PC-9 (cell line): ENCODE measurements around the gene RIMOC1. TPM values are rescaled to one million over a fixed set of nuclear protein-coding genes. Genes with fewer than 3 reads are reported as not detected.

ENCODE experiments used
- BruUV-seq: library from RNA; stranded (reverse); fragments of 400-500 nt; replicated peaks from 2 replicates; lab custom pipeline; 2021; lab: Mats Ljungman, UMichigan
- CTCF ChIA-PET: fragments of 300-600 bp; sonication (Branson Sonifier 250); formaldehyde crosslinking; loops from one replicate; lab custom pipeline; 2022; ENCODE audit warnings: antibody characterized with exemption; lab: Charles Lee
- POLR2A ChIA-PET: fragments of 300-600 bp; sonication (Branson Sonifier 250); formaldehyde crosslinking; loops from one replicate; lab custom pipeline; 2022; ENCODE audit warnings: antibody characterized with exemption; ENCODE audit not compliant: unreplicated experiment; lab: Charles Lee
- DNase-seq, 2 experiments: peaks; one replicate each; pipeline versions ENCODE4 v3.0.0 to v3.0.0-alpha.2; 2015 to 2022; ENCODE audit warnings: mixed read lengths in 1 of 2
- H2AFZ ChIP-seq: fragments of 200-600 bp; sonication (generic); 2 replicates; pipeline ENCODE4 v1.8.1; 2017; ENCODE audit warnings: antibody characterized with exemption
- H3F3A ChIP-seq: fragments of 200-600 bp; sonication (generic); 2 replicates; pipeline ENCODE4 v1.8.1; 2017; ENCODE audit warnings: antibody characterized with exemption, mild to moderate bottlenecking, low read depth; ENCODE audit not compliant: insufficient read depth
- H3K27ac ChIP-seq: fragments of 200-600 bp; sonication (generic); 2 replicates; pipeline ENCODE4 v1.6.1; 2016; ENCODE audit warnings: mixed run types
- H3K27me3 ChIP-seq: fragments of 200-600 bp; sonication (generic); 2 replicates; pipeline ENCODE4 v1.6.1; 2016; ENCODE audit warnings: low read depth, mixed run types; ENCODE audit not compliant: insufficient read depth
- H3K36me3 ChIP-seq: fragments of 200-600 bp; sonication (generic); 2 replicates; pipeline ENCODE4 v1.6.1; 2016; ENCODE audit warnings: low read depth, mixed run types
- H3K4me1 ChIP-seq: fragments of 200-600 bp; sonication (generic); replicated peaks from 2 replicates; pipeline ENCODE4 v1.6.1; 2016; ENCODE audit warnings: mixed run types; ENCODE audit not compliant: insufficient read depth
- H3K4me2 ChIP-seq: fragments of 200-600 bp; sonication (generic); 2 replicates; pipeline ENCODE4 v1.6.1; 2017; ENCODE audit warnings: mixed run types
- H3K4me3 ChIP-seq: fragments of 200-600 bp; sonication (generic); 2 replicates; pipeline ENCODE4 v1.6.1; 2016; ENCODE audit warnings: mixed run types
- H3K79me2 ChIP-seq: fragments of 200-600 bp; sonication (generic); 2 replicates; pipeline ENCODE4 v1.6.1; 2017; ENCODE audit warnings: low read depth, mixed run types
- H3K9me2 ChIP-seq: fragments of 200-600 bp; sonication (generic); 2 replicates; pipeline ENCODE4 v1.8.1; 2017; ENCODE audit warnings: mild to moderate bottlenecking; ENCODE audit not compliant: insufficient read depth
- H3K9me3 ChIP-seq: fragments of 200-600 bp; sonication (generic); 2 replicates; pipeline ENCODE4 v1.8.1; 2016; ENCODE audit warnings: low read depth; ENCODE audit not compliant: insufficient read depth
- H4K20me1 ChIP-seq: fragments of 200-600 bp; sonication (generic); 2 replicates; pipeline ENCODE4 v1.8.1; 2017; ENCODE audit not compliant: insufficient read depth
- CTCF ChIP-seq: fragments of 200-600 bp; sonication (generic); conservative IDR thresholded peaks from 2 replicates; pipeline ENCODE4 v1.6.1; 2017; ENCODE audit warnings: mixed run types, antibody characterized with exemption, mild to moderate bottlenecking, moderate library complexity
- EZH2 ChIP-seq: fragments of 200-600 bp; sonication (generic); IDR thresholded peaks from 2 replicates; pipeline ENCODE4 v1.8.0; 2017; ENCODE audit warnings: antibody characterized with exemption, low read depth
- intact Hi-C: fragments of 100-400 bp; cut with micrococcal nuclease; formaldehyde crosslinking; loops from one replicate; pipeline ENCODE4 v1.10.0; 2022; ENCODE audit not compliant: unreplicated experiment
- total RNA-seq: library from RNA; stranded (reverse); gene quantifications from 2 replicates; pipeline ENCODE4 v1.2.3, GENCODE V29; 2021

Gene RIMOC1
- total RNA-seq, 1 experiment from 2014 or later, result 68.6 TPM

GRCh38 chr5:41878643-41879478 is 25.3 kb upstream of the RIMOC1 start:
- H3K27ac ChIP-seq, result no peak overlapping the region
- POLR2A ChIA-PET, result no interaction called here
- H3K79me2 ChIP-seq, result no peaks in the 10 kb centered on the region
- H3K9me2 ChIP-seq, result no peaks in the 10 kb centered on the region; the same call in 1 of the 2 replicates
- H2AFZ ChIP-seq, result no peak overlapping the region
- no peaks in the 10 kb centered on the region for H3K4me1 ChIP-seq
- no peak overlapping the region for H3K4me2 ChIP-seq
- H3K36me3 ChIP-seq, result no peaks in the 10 kb centered on the region
- no peak overlapping the region for H3K4me3 ChIP-seq
- no TSS peak for BruUV-seq
- intact Hi-C loops, result loop anchor here (10.0 kb wide), 1 partner anchor 1506 kb away; no protein-coding TSS in a partner anchor
- H4K20me1 ChIP-seq, result no peaks in the 10 kb centered on the region
- DNase-seq, result no peak
- CTCF ChIA-PET, result no interaction called here
- H3F3A ChIP-seq, result no peaks in the 10 kb centered on the region
- no peaks in the 10 kb centered on the region for H3K27me3 ChIP-seq
- TF ChIP-seq CTCF, result no peak
- TF ChIP-seq EZH2, result no peak
- no peaks in the 10 kb centered on the region for H3K9me3 ChIP-seq

GRCh38 chr5:41882765-41883164 is 21.4 kb upstream of the RIMOC1 start:
- ChIA-PET POLR2A (interaction anchor here (0.5 to 0.6 kb wide), 2 partner anchors 12 to 53 kb away, joined by 4 read pairs; no protein-coding TSS in a partner anchor), CTCF (no interaction called here)

GRCh38 chr5:41883243-41883642 is 20.9 kb upstream of the RIMOC1 start:
- no peaks in the 10 kb centered on the region for H3K36me3 ChIP-seq
- H3K4me1 ChIP-seq, result no peaks in the 10 kb centered on the region
- no TSS peak for BruUV-seq
- no peak overlapping the region for H3K27ac ChIP-seq
- no peaks in the 10 kb centered on the region for H3K79me2 ChIP-seq
- no peak overlapping the region for H3K4me2 ChIP-seq
- intact Hi-C loops, result no loop called here
- TF ChIP-seq CTCF, result no peak
- TF ChIP-seq EZH2, result no peak
- H2AFZ ChIP-seq, result no peak overlapping the region
- no peaks in the 10 kb centered on the region for H3K27me3 ChIP-seq
- H3K9me2 ChIP-seq, result no peaks in the 10 kb centered on the region
- POLR2A ChIA-PET, result interaction anchor here (0.5 to 0.6 kb wide), 2 partner anchors 12 to 54 kb away, joined by 4 read pairs; no protein-coding TSS in a partner anchor
- no peak overlapping the region for H3K4me3 ChIP-seq
- CTCF ChIA-PET, result no interaction called here
- no peaks in the 10 kb centered on the region for H3F3A ChIP-seq
- H4K20me1 ChIP-seq, result no peaks in the 10 kb centered on the region
- no peak for DNase-seq
- no peaks in the 10 kb centered on the region for H3K9me3 ChIP-seq

More at GRCh38 chr5:41882765-41883164, 21.4 kb upstream of the RIMOC1 start:
- H2AFZ ChIP-seq, result no peak overlapping the region
- H3K9me3 ChIP-seq, result no peaks in the 10 kb centered on the region
- no peaks in the 10 kb centered on the region for H3K4me1 ChIP-seq
- no peaks in the 10 kb centered on the region for H3F3A ChIP-seq
- no peaks in the 10 kb centered on the region for H3K79me2 ChIP-seq
- H3K27me3 ChIP-seq, result no peaks in the 10 kb centered on the region
- DNase-seq, result no peak
- no peaks in the 10 kb centered on the region for H3K9me2 ChIP-seq
- no peaks in the 10 kb centered on the region for H3K36me3 ChIP-seq
- no peak overlapping the region for H3K27ac ChIP-seq
- TF ChIP-seq CTCF, result no peak
- TF ChIP-seq EZH2, result no peak
- no peak overlapping the region for H3K4me3 ChIP-seq
- intact Hi-C loops, result no loop called here
- H4K20me1 ChIP-seq, result no peaks in the 10 kb centered on the region
- no TSS peak for BruUV-seq
- H3K4me2 ChIP-seq, result no peak overlapping the region
